ENCODE results near the gene PACSIN1.

GRCh38 chr6:34561227-34561530 lies 95.3 kb downstream of the PACSIN1 start:
- TF ChIP-seq EZH2 (IDR thresholded peaks at IDR 0.05) (no peak), POLR2AphosphoS5 (IDR thresholded peaks at IDR 0.05; ENCODE audit: borderline replicate concordance, low read depth, low read length) (no peak), FOXP2 (optimal IDR thresholded peaks at IDR 0.05; ENCODE audit: control extremely low read depth, extremely low read length, insufficient read depth) (no peak)

All from SK-N-MC (cell line).